Breast epithelium (tissue), 3 donors: Measurements from ENCODE around the gene CREG1.

Source experiments
- POLR2A ChIP-seq: fragments of 450-650 bp; IDR thresholded peaks from one replicate; pipeline ENCODE4 v1.6.1; 2016; ENCODE audit warnings: antibody characterized with exemption, mild to moderate bottlenecking, moderate library complexity
- POLR2AphosphoS5 ChIP-seq, 3 donors: sonication (generic); formaldehyde crosslinking; IDR thresholded peaks; one replicate each; pipeline ENCODE4 v1.6.1; 2017; ENCODE audit warnings: antibody characterized with exemption in 3 of 3
- TF ChIP-seq, protein P1 (sequence below), 3 donors: fragments of 450-650 bp; IDR thresholded peaks; one replicate each; pipeline ENCODE4 v1.5.1; 2016 to 2017; ENCODE audit warnings: antibody characterized with exemption in 3 of 3, mild to moderate bottlenecking in 3 of 3, moderate library complexity in 3 of 3

DNA sequence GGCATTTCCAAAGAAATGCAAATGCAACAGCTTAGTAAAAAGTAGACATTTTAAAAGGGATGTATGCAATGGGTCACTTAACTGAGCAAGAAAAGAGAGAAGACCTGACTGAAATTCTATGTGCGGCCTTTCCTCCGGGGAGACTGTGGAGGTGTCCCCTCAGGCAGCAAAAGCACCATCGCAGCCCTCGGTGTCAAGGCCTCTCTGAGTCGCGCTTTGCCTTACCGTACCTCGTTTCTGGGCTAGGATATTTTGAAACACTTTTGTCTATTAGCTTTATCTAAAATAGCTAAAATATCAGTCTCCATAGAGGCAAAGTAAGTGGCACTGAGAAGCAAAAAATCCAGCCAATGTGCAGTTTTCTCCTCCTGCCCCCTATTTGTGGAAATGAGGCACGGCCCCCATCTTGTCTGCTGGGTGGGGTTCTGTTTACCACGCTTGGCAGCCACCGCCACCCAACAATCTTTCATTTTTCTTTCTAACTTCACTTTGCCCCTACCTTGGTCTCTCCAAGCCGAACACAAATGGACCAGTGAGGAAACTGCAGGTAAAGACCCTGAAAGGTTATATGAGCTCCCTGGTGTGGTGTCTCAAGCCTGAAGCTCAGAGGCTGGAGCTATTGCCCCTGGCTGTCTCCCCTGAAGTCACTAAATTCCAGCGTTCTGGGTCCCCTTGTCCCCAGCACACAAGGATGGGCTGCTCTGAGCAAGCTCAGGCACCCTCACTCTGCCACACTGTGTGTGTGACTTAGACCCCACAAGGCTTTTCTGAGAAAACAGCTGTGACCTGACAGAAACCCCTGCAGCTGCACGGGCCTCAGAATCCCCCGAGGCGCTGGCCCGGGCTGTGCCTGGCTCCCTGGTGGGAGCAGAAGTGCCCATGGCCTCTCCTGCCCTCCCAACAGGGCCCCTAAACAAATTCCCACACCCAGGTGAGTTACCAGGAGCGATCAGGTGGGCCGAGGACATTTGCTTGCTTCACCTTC lies 36.9 kb downstream of the CREG1 start:
- TF ChIP-seq, protein P1, sequence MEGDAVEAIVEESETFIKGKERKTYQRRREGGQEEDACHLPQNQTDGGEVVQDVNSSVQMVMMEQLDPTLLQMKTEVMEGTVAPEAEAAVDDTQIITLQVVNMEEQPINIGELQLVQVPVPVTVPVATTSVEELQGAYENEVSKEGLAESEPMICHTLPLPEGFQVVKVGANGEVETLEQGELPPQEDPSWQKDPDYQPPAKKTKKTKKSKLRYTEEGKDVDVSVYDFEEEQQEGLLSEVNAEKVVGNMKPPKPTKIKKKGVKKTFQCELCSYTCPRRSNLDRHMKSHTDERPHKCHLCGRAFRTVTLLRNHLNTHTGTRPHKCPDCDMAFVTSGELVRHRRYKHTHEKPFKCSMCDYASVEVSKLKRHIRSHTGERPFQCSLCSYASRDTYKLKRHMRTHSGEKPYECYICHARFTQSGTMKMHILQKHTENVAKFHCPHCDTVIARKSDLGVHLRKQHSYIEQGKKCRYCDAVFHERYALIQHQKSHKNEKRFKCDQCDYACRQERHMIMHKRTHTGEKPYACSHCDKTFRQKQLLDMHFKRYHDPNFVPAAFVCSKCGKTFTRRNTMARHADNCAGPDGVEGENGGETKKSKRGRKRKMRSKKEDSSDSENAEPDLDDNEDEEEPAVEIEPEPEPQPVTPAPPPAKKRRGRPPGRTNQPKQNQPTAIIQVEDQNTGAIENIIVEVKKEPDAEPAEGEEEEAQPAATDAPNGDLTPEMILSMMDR (IDR thresholded peaks at IDR 0.05): no peak
- TF ChIP-seq POLR2AphosphoS5 (IDR thresholded peaks at IDR 0.05): no peak
- TF ChIP-seq POLR2A: no peak
